ENCODE results near the gene MOB2. TPM values are rescaled to one million over a fixed set of nuclear protein-coding genes. Genes with fewer than 3 reads are reported as not detected.

Gene MOB2
- total RNA-seq, 1 donor from 2014 or later = 38.6 TPM

DNA sequence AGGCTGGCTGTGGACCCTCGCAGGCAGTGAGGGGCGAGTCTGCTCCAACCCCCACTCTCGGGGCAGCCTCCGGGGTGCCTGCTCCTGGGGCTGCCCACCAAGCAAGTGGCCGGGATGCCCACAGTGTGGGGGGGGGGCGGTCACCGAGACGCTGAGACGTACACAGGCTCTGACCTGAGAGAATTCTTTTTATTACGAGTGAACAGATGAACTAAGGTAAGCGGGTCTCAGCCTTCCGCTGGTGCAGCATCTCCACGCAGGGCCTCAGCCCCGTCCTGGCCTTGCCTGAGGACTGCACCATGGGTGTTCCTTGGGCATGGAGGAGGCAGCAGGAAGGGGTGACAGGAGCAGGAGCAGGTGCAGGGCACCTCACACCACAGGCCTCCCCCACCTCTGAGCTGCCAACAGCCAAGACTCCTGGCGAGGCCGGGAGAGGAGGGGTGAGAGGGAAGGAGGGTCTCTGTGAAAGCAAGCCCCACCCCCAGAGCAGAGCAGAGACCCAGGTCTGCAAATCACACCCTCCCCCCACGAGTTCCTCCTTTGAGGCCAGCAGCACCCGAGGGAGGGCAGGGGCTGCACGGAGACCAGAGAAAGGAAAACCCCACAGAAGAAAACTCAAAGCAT, 17.2 kb downstream of the MOB2 start:
- Mint-ChIP-seq H3K4me1 (ENCODE audit: unreplicated experiment) (no peaks in the 10 kb centered on the region), H3K9me3 (ENCODE audit: unreplicated experiment) (no peaks in the 10 kb centered on the region), H3K36me3 (ENCODE audit: unreplicated experiment) (peaks cover 24% of the 10 kb centered on the region), H3K4me3 (ENCODE audit: unreplicated experiment) (no peak overlapping the region), H3K27me3 (ENCODE audit: unreplicated experiment) (no peaks in the 10 kb centered on the region), H3K27ac (ENCODE audit: unreplicated experiment) (no peak overlapping the region)
- DNase-seq (ENCODE audit: extremely low spot score, unreplicated experiment) = no peak
- TF ChIP-seq, protein P1, sequence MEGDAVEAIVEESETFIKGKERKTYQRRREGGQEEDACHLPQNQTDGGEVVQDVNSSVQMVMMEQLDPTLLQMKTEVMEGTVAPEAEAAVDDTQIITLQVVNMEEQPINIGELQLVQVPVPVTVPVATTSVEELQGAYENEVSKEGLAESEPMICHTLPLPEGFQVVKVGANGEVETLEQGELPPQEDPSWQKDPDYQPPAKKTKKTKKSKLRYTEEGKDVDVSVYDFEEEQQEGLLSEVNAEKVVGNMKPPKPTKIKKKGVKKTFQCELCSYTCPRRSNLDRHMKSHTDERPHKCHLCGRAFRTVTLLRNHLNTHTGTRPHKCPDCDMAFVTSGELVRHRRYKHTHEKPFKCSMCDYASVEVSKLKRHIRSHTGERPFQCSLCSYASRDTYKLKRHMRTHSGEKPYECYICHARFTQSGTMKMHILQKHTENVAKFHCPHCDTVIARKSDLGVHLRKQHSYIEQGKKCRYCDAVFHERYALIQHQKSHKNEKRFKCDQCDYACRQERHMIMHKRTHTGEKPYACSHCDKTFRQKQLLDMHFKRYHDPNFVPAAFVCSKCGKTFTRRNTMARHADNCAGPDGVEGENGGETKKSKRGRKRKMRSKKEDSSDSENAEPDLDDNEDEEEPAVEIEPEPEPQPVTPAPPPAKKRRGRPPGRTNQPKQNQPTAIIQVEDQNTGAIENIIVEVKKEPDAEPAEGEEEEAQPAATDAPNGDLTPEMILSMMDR (IDR thresholded peaks at IDR 0.05) = no peak

DNA sequence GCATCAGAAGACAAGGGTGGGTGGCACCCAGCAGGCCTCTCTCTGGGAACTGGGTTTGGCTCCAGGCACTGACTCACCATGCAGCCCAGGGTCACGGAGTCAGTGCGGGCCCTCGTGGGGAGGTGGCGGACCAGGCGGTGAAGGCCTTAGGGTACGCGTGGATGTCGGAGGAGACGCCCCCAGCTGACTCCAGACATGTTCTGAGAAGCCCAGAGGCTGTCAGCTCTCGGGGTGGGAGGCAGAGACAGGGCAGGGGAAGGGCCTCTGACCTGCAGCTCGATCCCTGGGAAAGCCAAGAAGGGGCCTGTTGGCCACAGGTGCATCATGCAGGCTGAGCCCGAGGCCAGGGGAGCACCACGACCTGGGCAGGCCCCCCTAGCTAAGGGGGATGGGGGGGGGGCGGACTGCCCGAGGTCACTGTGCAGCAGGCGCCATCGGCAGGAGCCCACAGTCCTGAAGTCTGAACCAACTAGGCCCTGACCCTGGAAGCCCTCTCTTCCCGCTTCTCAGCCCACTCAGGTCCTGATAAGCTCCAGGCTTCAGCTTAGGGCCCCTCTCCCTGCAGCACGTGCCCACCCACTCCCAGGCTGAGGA, 18.0 kb downstream of the MOB2 start:
- no peaks in the 10 kb centered on the region for H3K9me3 Mint-ChIP-seq (ENCODE audit: unreplicated experiment)
- no peak for DNase-seq (ENCODE audit: extremely low spot score, unreplicated experiment)
- no peak overlapping the region for H3K27ac Mint-ChIP-seq (ENCODE audit: unreplicated experiment)
- no peak overlapping the region for H3K4me3 Mint-ChIP-seq (ENCODE audit: unreplicated experiment)
- TF ChIP-seq, protein P1 (IDR thresholded peaks at IDR 0.05) = no peak
- H3K4me1 Mint-ChIP-seq (ENCODE audit: unreplicated experiment) = no peaks in the 10 kb centered on the region
- H3K36me3 Mint-ChIP-seq (ENCODE audit: unreplicated experiment) = peaks cover 19% of the 10 kb centered on the region
- no peaks in the 10 kb centered on the region for H3K27me3 Mint-ChIP-seq (ENCODE audit: unreplicated experiment)

DNA sequence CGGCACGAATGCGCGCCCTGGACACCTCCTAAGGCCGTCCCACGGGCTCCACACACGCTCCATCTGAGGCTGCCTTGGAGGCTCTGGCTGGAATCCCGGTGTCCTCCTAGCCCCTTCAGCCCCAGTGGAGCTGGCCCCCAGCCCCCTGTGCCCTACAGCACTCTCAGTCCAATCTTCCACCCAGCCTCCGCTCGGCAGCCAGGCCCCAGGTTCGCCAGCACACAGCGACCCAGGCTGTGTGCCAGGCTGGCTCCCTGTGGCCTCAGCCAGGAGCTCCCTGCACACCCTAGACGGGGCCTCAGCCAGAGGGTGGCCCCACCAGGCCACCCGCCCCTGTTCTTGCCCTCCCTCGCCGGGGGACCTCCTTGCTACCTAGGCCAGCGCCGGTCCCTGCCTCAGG, 18.6 kb downstream of the MOB2 start:
- Mint-ChIP-seq H3K27me3 (ENCODE audit: unreplicated experiment) (no peaks in the 10 kb centered on the region), H3K4me3 (ENCODE audit: unreplicated experiment) (no peak overlapping the region), H3K9me3 (ENCODE audit: unreplicated experiment) (no peaks in the 10 kb centered on the region), H3K27ac (ENCODE audit: unreplicated experiment) (no peak overlapping the region), H3K36me3 (ENCODE audit: unreplicated experiment) (peaks cover 17% of the 10 kb centered on the region), H3K4me1 (ENCODE audit: unreplicated experiment) (no peaks in the 10 kb centered on the region)
- TF ChIP-seq, protein P1 (IDR thresholded peaks at IDR 0.05) = no peak
- no peak for DNase-seq (ENCODE audit: extremely low spot score, unreplicated experiment)

DNA sequence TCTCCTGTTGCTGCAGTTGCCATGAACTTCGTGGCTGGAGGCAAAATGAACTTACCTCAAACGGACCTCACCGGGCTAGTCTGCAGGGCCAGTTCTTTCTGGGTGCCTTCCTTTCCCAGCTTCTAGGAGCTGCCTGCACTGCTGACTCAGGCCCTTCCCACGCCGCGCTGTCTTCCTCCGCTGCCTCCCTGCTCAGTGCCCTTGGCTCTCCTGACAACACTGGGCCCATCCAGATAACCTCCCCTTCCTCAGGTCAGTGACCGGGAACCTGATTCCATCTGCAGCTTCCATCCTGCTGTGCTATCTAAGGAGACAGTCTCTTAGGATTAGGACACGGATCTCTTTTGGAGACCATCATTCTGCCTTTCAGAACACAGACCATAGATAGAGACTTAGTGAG, 19.3 kb downstream of the MOB2 start:
- Mint-ChIP-seq H3K4me1 (ENCODE audit: unreplicated experiment) (no peaks in the 10 kb centered on the region), H3K9me3 (ENCODE audit: unreplicated experiment) (no peaks in the 10 kb centered on the region), H3K4me3 (ENCODE audit: unreplicated experiment) (no peak overlapping the region), H3K27ac (ENCODE audit: unreplicated experiment) (no peak overlapping the region), H3K36me3 (ENCODE audit: unreplicated experiment) (peaks cover 17% of the 10 kb centered on the region), H3K27me3 (ENCODE audit: unreplicated experiment) (no peaks in the 10 kb centered on the region)
- TF ChIP-seq, protein P1 (IDR thresholded peaks at IDR 0.05) = no peak
- no peak for DNase-seq (ENCODE audit: extremely low spot score, unreplicated experiment)

DNA sequence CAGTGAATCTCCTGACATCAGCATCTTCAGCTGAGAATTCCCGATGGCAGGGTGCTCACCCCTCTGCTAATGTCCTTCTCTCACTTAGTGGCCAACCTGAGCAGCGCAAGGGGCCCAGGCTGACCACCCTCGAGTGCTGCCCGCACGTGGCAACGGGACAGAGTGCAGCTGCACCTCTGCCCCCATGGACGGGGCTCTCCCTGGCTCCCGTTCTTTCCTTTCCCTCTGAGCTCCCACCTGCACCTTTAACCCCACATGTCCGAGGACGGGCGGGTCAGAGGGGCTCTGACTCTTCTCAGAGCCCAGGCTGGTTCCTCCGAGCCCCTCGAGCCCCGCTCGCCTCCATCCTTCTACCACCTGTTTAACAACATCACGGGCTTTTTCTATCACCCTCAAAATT, 19.8 kb downstream of the MOB2 start:
- H3K4me3 Mint-ChIP-seq (ENCODE audit: unreplicated experiment) = no peak overlapping the region

More for the DNA sequence above, 19.8 kb downstream of the MOB2 start:
- no peak for DNase-seq (ENCODE audit: extremely low spot score, unreplicated experiment)
- Mint-ChIP-seq H3K36me3 (ENCODE audit: unreplicated experiment) (peaks cover 16% of the 10 kb centered on the region), H3K27ac (ENCODE audit: unreplicated experiment) (no peak overlapping the region), H3K9me3 (ENCODE audit: unreplicated experiment) (no peaks in the 10 kb centered on the region), H3K4me1 (ENCODE audit: unreplicated experiment) (no peaks in the 10 kb centered on the region), H3K27me3 (ENCODE audit: unreplicated experiment) (no peaks in the 10 kb centered on the region)
- TF ChIP-seq, protein P1 (IDR thresholded peaks at IDR 0.05) = no peak
